Neural crest cell (in vitro differentiated cells): ENCODE results near the gene SRRM2. TPM values are rescaled to one million over a fixed set of nuclear protein-coding genes. Genes with fewer than 3 reads are reported as not detected.

Experiments
- DNase-seq: peaks from one replicate; pipeline ENCODE4 v3.0.0; 2021; ENCODE audit warnings: low read depth, mixed read lengths, low spot score
- H3K27ac Mint-ChIP-seq: one replicate; pipeline ENCODE4 v1.8.0; 2021; ENCODE audit warnings: mild to moderate bottlenecking, mixed read lengths; ENCODE audit not compliant: unreplicated experiment
- H3K27me3 Mint-ChIP-seq: 2 replicates; pipeline ENCODE4 v1.8.0; 2021; ENCODE audit warnings: low read depth, mild to moderate bottlenecking, mixed read lengths
- H3K36me3 Mint-ChIP-seq: 2 replicates; pipeline ENCODE4 v1.8.0; 2021; ENCODE audit warnings: low read depth, mild to moderate bottlenecking, mixed read lengths
- H3K4me1 Mint-ChIP-seq: 2 replicates; pipeline ENCODE4 v1.8.0; 2021; ENCODE audit warnings: mixed read lengths
- H3K4me3 Mint-ChIP-seq: one replicate; pipeline ENCODE4 v1.8.0; 2021; ENCODE audit warnings: mild to moderate bottlenecking, mixed read lengths
- H3K9me3 Mint-ChIP-seq: 2 replicates; pipeline ENCODE4 v1.8.0; 2021; ENCODE audit warnings: mixed read lengths
- CTCF ChIP-seq: fragments of 200-600 bp; sonication (generic); conservative IDR thresholded peaks from 2 replicates; pipeline ENCODE4 v1.5.0; 2021; ENCODE audit warnings: antibody characterized with exemption, mild to moderate bottlenecking
- total RNA-seq: library from RNA; stranded (reverse); gene quantifications from 2 replicates; pipeline ENCODE4 v1.2.1, GENCODE V29; 2021

Gene SRRM2
- total RNA-seq, 1 donor from 2014 or later, result 803 TPM

DNA sequence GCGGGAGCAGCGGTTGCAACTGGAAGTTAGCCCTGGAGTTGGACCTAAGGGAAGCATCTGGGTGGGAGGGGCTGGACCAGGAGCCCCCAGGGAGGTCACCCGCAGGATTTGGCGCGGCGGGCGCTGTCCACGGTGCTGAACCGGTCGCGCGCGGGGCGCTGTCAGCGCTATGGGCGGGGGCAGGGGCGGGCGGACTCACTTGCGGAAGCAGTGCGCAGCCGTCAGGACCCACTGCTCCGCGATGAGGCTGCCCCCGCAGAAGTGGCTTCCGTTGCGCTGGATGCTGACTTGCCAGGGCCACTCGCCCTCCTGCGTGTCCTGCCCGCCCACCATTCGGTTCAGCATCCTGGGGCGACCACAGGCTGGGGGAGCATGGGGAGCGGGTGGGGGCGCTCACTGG, 36.9 kb upstream of the SRRM2 start:
- Mint-ChIP-seq H3K36me3 (no peaks in the 10 kb centered on the region), H3K27me3 (peaks cover 8% of the 10 kb centered on the region), H3K4me1 (no peaks in the 10 kb centered on the region), H3K4me3 (no peak overlapping the region), H3K27ac (no peak overlapping the region), H3K9me3 (no peaks in the 10 kb centered on the region)
- DNase-seq, result peak; percentile 54
- TF ChIP-seq CTCF, result no peak

DNA sequence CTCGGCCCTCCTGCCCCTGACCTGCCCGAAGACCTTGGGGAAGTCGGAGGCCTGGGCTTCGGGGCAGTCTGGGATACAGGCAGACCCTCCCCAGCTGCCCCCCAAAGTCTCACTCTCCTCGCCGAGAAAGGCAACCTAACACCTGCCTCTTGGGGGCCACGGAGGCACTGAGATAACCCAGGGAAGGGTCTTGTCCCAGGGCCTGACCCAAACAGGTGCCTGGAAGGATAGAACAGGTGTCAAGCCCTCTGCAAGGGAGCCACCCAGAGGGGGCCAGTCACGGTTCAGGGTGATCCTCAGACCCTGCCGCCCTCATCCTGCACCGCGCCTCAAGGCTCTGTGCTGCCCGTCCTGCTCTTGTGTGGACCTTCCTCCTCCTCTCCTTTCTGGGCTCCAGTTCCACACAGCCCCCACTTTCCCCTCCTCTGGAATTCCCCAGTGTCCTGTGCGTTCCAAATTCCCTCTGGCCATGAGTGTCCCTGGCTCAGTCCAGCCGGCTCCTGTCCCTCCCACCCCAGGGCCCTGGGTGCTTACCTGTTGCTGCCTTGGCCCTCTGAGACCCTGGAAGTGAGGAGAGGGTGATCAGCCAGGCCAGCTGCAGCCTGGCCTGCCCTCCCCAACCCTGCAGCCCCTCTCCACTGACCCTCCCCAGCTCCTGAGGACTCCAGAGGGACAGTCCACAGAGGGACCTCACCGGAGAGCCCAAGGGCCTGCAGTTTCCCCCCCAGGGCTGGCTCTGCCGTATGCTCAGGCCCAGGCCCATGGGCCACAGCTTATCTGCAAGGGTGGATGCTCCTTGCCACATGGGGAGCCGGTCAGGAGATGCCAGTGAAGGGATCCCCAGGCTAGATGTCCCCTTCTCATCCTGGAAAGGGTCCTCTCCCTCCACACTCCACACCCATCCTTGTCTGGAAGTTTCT, 36.2 kb upstream of the SRRM2 start:
- no peaks in the 10 kb centered on the region for H3K36me3 Mint-ChIP-seq
- no peaks in the 10 kb centered on the region for H3K9me3 Mint-ChIP-seq
- no peaks in the 10 kb centered on the region for H3K4me1 Mint-ChIP-seq
- no peak for DNase-seq
- TF ChIP-seq CTCF, result no peak
- H3K27ac Mint-ChIP-seq, result no peak overlapping the region
- H3K27me3 Mint-ChIP-seq, result peaks cover 8% of the 10 kb centered on the region
- H3K4me3 Mint-ChIP-seq, result no peak overlapping the region

- no peaks in the 10 kb centered on the region for H3K36me3 Mint-ChIP-seq
- DNase-seq, result no peak
- no peak overlapping the region for H3K27ac Mint-ChIP-seq
- TF ChIP-seq CTCF, result no peak
- no peaks in the 10 kb centered on the region for H3K9me3 Mint-ChIP-seq
- no peak overlapping the region for H3K4me3 Mint-ChIP-seq
- H3K27me3 Mint-ChIP-seq, result peaks cover 8% of the 10 kb centered on the region
- no peaks in the 10 kb centered on the region for H3K4me1 Mint-ChIP-seq
Measured at GRCh38 chr16:2716948-2717347, 35.5 kb upstream of the SRRM2 start.

DNA sequence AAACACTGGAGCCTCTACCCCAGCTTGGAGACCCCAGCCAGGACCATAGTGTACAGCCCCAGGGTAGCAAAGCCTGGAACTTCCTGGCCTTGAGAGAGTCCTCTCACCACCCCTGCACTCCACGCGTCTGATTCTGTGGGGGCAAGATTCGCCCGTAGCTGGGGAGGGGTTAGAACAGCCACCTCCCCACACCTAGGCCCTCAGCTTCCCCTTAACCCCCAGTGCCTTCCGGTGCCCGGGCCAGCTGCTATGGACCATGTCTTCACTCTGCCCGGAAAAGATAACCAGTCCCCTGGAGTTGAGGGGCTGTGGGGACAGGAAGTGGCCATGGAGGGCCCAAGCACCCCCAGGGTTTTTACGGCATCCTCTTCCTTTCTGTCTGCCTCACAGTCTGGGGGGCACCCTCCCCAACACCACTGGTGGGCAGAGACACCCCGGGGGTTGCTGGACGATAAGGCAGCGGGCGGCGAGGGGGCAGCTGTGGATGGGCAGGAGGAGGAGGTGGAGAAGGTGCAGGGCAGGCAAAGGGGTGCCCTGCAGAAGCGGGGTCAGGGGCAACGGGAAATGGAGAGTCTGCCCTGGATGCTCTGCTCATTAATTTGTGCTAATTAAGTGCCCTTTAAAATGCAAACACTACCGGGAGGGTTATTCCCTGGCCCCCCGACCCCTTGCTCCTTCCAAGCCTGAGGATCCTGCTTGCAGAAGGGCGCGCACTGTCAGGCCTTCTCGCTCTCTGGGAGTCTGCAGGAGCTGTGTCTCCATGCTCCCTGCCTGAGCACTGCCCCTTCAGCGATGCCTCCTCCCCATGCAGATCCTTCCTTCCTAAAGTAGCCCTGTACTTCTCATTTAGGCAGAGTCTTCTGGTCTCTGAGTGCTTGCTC, 34.8 kb upstream of the SRRM2 start:
- no peaks in the 10 kb centered on the region for H3K9me3 Mint-ChIP-seq
- H3K27ac Mint-ChIP-seq, result no peak overlapping the region
- H3K27me3 Mint-ChIP-seq, result peaks cover 8% of the 10 kb centered on the region
- H3K4me3 Mint-ChIP-seq, result no peak overlapping the region
- H3K36me3 Mint-ChIP-seq, result no peaks in the 10 kb centered on the region
- no peak for TF ChIP-seq CTCF
- H3K4me1 Mint-ChIP-seq, result no peaks in the 10 kb centered on the region
- no peak for DNase-seq

- Mint-ChIP-seq H3K9me3 (no peaks in the 10 kb centered on the region), H3K4me1 (no peaks in the 10 kb centered on the region), H3K27me3 (peaks cover 13% of the 10 kb centered on the region), H3K36me3 (no peaks in the 10 kb centered on the region), H3K27ac (no peak overlapping the region), H3K4me3 (no peak overlapping the region)
- DNase-seq, result no peak
- no peak for TF ChIP-seq CTCF
Measured at GRCh38 chr16:2719328-2720063, 32.9 kb upstream of the SRRM2 start.
